ENCODE data around the gene SAPCD1. TPM values are rescaled to one million over a fixed set of nuclear protein-coding genes. Genes with fewer than 3 reads are reported as not detected.

Gene SAPCD1
- total and polyA plus RNA-seq, 10 donors, result 3.6 to 14.2 (median 6.4) TPM; not detected in 1

DNA sequence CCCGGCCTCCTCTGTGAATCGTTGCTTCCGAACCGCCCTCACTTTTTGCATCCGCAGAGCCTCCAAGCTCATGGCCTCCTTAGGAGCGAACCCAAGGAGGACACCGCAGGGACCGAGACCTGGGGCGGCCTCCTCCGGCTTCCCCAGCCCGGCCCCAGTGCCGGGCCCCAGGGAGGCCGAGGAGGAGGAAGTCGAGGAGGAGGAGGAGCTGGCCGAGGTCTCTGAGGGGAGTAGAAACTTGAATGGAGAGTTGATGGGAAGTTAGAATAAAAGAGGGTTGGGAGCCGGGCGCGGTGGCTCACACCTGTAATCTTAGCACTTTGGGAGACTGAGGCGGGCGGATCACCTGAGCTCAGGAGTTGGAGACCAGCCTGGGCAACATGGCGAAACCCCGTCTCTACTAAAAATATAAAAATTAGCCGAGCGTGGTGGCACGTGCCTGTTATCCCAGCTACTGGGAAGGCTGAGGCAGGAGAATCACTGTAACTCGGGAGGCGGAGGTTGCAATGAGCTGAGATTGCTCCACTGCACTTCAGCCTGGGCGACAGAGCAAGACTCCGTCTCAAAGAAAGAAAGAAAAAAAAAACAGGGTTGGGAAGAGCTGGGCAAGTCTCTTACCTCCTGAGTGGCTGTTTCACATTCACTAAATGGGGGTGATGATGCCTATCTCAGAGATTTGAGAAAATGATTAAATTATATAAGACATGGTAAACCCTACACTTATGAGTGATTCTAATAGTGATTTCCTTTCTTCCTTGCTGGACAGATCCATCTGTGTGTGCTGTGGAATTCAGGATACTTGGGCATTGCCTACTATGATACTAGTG lies 21.8 kb upstream of the SAPCD1 start:
- H3K36me3 ChIP-seq, result peaks cover 0 to 15% (median 0%) of the 10 kb centered on the region in 6 donors
- peak; percentile 92 for DNase-seq
- H3K4me1 ChIP-seq, result peaks cover 26 to 50% (median 45%) of the 10 kb centered on the region in 6 donors
- intact Hi-C loops (cut with DNase I; ENCODE audit: low total_unique reads), result no loop called here
- TF ChIP-seq POLR2AphosphoS5 (IDR thresholded peaks at IDR 0.05), result no peak
- peak in 1 of 3 donors; percentile 28 for TF ChIP-seq POLR2A (IDR thresholded peaks at IDR 0.05)
- WGBS, 5 donors, result 5 to 9% (median 8%) methylated on average over 24 to 29 of the region's 29 CpGs
- peak overlapping the region; percentile 70 to 99 (median 90) for H3K27ac ChIP-seq
- no peaks in the 10 kb centered on the region for H3K9me3 ChIP-seq
- no peaks in the 10 kb centered on the region for H3K27me3 ChIP-seq (replicated peaks in 1 of 7)
- peak overlapping the region; percentile 74 to 93 (median 86) for H3K4me3 ChIP-seq

DNA sequence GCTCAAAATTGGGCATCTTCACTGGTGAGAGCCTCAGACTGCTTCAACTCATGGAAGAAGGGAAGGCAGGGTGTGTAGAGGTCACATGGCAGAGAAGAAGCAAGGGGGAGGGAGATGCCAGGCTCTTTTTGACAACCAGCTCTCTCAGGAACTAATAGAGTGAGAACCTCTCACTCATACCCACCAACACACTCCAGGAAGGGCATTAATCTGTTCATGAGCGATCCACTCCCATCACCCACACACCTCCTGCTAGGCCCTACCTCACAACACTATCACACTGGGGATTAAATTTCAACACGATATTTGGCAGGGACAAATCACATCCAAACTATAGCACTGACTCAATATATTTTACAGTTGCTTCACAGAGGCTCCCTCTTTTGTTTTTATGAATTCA lies 20.6 kb upstream of the SAPCD1 start:
- DNase-seq, result no peak
- H3K36me3 ChIP-seq, result peaks cover 0 to 15% (median 0%) of the 10 kb centered on the region in 6 donors
- H3K27me3 ChIP-seq (replicated peaks in 1 of 7), result no peaks in the 10 kb centered on the region
- no peaks in the 10 kb centered on the region for H3K9me3 ChIP-seq
- intact Hi-C loops (cut with DNase I; ENCODE audit: low total_unique reads), result no loop called here
- peaks cover 23 to 45% (median 39%) of the 10 kb centered on the region in 6 donors for H3K4me1 ChIP-seq
- 91 to 96% (median 95%) methylated on average over 2 of the region's 2 CpGs for WGBS, 5 donors
- TF ChIP-seq POLR2AphosphoS5 (IDR thresholded peaks at IDR 0.05), result no peak
- TF ChIP-seq, protein P1, sequence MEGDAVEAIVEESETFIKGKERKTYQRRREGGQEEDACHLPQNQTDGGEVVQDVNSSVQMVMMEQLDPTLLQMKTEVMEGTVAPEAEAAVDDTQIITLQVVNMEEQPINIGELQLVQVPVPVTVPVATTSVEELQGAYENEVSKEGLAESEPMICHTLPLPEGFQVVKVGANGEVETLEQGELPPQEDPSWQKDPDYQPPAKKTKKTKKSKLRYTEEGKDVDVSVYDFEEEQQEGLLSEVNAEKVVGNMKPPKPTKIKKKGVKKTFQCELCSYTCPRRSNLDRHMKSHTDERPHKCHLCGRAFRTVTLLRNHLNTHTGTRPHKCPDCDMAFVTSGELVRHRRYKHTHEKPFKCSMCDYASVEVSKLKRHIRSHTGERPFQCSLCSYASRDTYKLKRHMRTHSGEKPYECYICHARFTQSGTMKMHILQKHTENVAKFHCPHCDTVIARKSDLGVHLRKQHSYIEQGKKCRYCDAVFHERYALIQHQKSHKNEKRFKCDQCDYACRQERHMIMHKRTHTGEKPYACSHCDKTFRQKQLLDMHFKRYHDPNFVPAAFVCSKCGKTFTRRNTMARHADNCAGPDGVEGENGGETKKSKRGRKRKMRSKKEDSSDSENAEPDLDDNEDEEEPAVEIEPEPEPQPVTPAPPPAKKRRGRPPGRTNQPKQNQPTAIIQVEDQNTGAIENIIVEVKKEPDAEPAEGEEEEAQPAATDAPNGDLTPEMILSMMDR (IDR thresholded peaks at IDR 0.05 in 8 of 11, conservative IDR thresholded peaks at IDR 0.05 in 3 of 11), result no peak
- TF ChIP-seq POLR2A (IDR thresholded peaks at IDR 0.05), result no peak
- no peak overlapping the region for H3K4me3 ChIP-seq
- H3K27ac ChIP-seq, result no peak overlapping the region

DNA sequence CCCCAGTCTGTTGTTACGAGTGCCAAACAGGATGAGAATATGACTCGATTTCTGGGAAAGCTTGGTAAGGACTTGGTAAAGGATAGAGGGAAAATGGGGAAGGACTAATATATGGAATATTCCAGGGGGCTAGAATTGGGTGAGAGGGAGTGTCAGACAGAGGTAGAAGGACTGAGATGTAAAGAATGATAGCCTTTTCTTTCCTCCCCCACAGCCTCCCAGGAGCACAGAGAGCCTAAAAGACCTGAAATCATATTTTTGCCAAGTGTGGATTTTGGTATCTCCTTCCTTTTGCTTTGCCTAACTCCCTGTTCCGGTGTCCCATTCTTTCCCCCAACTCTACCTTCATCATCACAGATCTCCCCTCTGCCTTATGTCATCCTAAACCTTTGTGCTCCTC lies 19.6 kb upstream of the SAPCD1 start:
- WGBS, 5 donors, result 93 to 97% (median 96%) methylated on average over 3 of the region's 3 CpGs
- no peaks in the 10 kb centered on the region for H3K9me3 ChIP-seq
- DNase-seq, result no peak
- peaks cover 12 to 34% (median 28%) of the 10 kb centered on the region in 6 donors for H3K4me1 ChIP-seq
- H3K27me3 ChIP-seq (replicated peaks in 1 of 7), result no peaks in the 10 kb centered on the region
- H3K36me3 ChIP-seq, result peaks cover 0 to 15% (median 0%) of the 10 kb centered on the region in 6 donors
- intact Hi-C loops (cut with DNase I; ENCODE audit: low total_unique reads), result no loop called here
- TF ChIP-seq POLR2AphosphoS5 (IDR thresholded peaks at IDR 0.05) (no peak), POLR2A (IDR thresholded peaks at IDR 0.05) (no peak)
- TF ChIP-seq, protein P1 (IDR thresholded peaks at IDR 0.05 in 8 of 11, conservative IDR thresholded peaks at IDR 0.05 in 3 of 11), result no peak
- H3K4me3 ChIP-seq, result no peak overlapping the region
- H3K27ac ChIP-seq, result no peak overlapping the region

DNA sequence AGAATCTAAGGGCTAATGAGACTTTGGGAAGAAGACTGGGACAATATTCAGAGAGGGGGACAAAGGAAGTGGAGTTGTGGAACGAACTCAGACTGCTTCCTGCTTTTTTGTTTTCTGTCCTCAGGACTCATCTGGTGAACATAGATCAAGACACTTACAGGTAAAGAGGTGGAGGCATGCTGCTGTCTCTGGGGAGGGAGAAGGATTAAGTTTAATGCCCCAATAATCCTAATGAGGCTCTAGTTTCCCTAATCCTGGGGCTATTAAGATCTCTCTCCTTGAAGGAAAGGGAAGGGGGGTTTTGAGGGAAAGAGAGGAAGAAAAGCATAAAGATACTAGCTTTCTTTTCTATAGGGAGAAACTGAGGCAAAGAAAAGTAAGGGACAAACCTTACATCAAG lies 18.0 kb upstream of the SAPCD1 start:
- H3K4me3 ChIP-seq, result no peak overlapping the region
- TF ChIP-seq POLR2AphosphoS5 (IDR thresholded peaks at IDR 0.05), result no peak
- TF ChIP-seq POLR2A (IDR thresholded peaks at IDR 0.05), result no peak
- TF ChIP-seq, protein P1 (IDR thresholded peaks at IDR 0.05 in 8 of 11, conservative IDR thresholded peaks at IDR 0.05 in 3 of 11), result no peak
- H3K36me3 ChIP-seq, result peaks cover 0 to 15% (median 0%) of the 10 kb centered on the region in 6 donors
- 30 to 64% (median 53%) methylated on average over 1 of the region's 1 CpG for WGBS, 5 donors
- H3K4me1 ChIP-seq, result peaks cover 1 to 18% (median 13%) of the 10 kb centered on the region in 6 donors
- H3K9me3 ChIP-seq, result no peaks in the 10 kb centered on the region
- intact Hi-C loops (cut with DNase I; ENCODE audit: low total_unique reads), result no loop called here
- H3K27me3 ChIP-seq (replicated peaks in 1 of 7), result no peaks in the 10 kb centered on the region
- no peak overlapping the region for H3K27ac ChIP-seq
- DNase-seq, result no peak
